Ecto neural progenitor cell (in vitro differentiated cells): ENCODE measurements around the gene SYNGR1.

ENCODE experiments used
- DNase-seq: peaks from one replicate; pipeline ENCODE4 v3.0.0-alpha.2; 2018; ENCODE audit warnings: low spot score

Gene SYNGR1

GRCh38 chr22:39429916-39430575, 80.3 kb downstream of the SYNGR1 start:
- no peak for DNase-seq

- no peak for DNase-seq
Measured at GRCh38 chr22:39430576-39431150, 80.9 kb downstream of the SYNGR1 start.

GRCh38 chr22:39431216-39431801, 81.5 kb downstream of the SYNGR1 start:
- DNase-seq, result no peak

GRCh38 chr22:39431821-39432251, 82.0 kb downstream of the SYNGR1 start:
- no peak for DNase-seq

GRCh38 chr22:39432361-39432811, 82.6 kb downstream of the SYNGR1 start:
- DNase-seq, result no peak

GRCh38 chr22:39433476-39434242, 83.9 kb downstream of the SYNGR1 start:
- DNase-seq, result no peak

GRCh38 chr22:39434243-39434653, 84.5 kb downstream of the SYNGR1 start:
- no peak for DNase-seq

GRCh38 chr22:39434721-39435120, 84.9 kb downstream of the SYNGR1 start:
- DNase-seq, result no peak
